Measurements from ENCODE around the gene SLC30A1. TPM values are rescaled to one million over a fixed set of nuclear protein-coding genes. Genes with fewer than 3 reads are reported as not detected.

The SLC30A1 gene
- polyA plus RNA-seq, 1 of the 3 experiments (the other 2 are of a cell fraction) = 6.9 TPM

- Histone ChIP-seq H3K4me1 (ENCODE audit: control insufficient read depth in 1 of 2, insufficient read depth in 2 of 2, low read depth in 1 of 2, low read length in 1 of 2) (peaks cover 9 to 17% of the 10 kb centered on the region in 2 experiments), H3K27ac (ENCODE audit: low read depth in 2 of 2, low read length in 1 of 2) (no peak overlapping the region), H3K9ac (no peak overlapping the region), H4K20me1 (ENCODE audit: insufficient read depth) (no peaks in the 10 kb centered on the region), H3K36me3 (replicated peaks in 1 of 2; ENCODE audit: control insufficient read depth in 1 of 2, insufficient read depth in 2 of 2, low read length in 1 of 2) (no peaks in the 10 kb centered on the region), H3K4me3 (ENCODE audit: low read depth in 2 of 2, low read length in 1 of 2) (no peak overlapping the region), H3K79me2 (ENCODE audit: insufficient read depth) (no peaks in the 10 kb centered on the region), H2AFZ (ENCODE audit: low read depth) (no peak overlapping the region), H3F3A (replicated peaks; ENCODE audit: insufficient read depth) (peaks cover 10% of the 10 kb centered on the region), H3K9me2 (no peaks in the 10 kb centered on the region), H3K4me2 (no peak overlapping the region), H3K9me3 (no peaks in the 10 kb centered on the region), H3K27me3 (ENCODE audit: insufficient read depth) (no peaks in the 10 kb centered on the region)
- DNase-seq = no peak
- TF ChIP-seq JUND (IDR thresholded peaks at IDR 0.05) (no peak), CHD2 (IDR thresholded peaks at IDR 0.05; ENCODE audit: low read length, partially characterized antibody) (no peak), USF1 (IDR thresholded peaks at IDR 0.05; ENCODE audit: borderline replicate concordance, low read depth) (no peak), RAD21 (IDR thresholded peaks at IDR 0.05; ENCODE audit: low read length) (no peak), CTCF (IDR thresholded peaks at IDR 0.05) (no peak), FOXJ3 (CRISPR knock-in tag; IDR thresholded peaks at IDR 0.05) (no peak), YY1 (IDR thresholded peaks at IDR 0.05; ENCODE audit: low read depth) (no peak), MEF2A (IDR thresholded peaks at IDR 0.05; ENCODE audit: borderline replicate concordance, low read depth) (no peak), USF2 (IDR thresholded peaks at IDR 0.05; ENCODE audit: borderline replicate concordance, low read depth, low read length) (no peak), IRF3 (IDR thresholded peaks at IDR 0.05; ENCODE audit: low read depth, low read length) (no peak), SMC3 (IDR thresholded peaks at IDR 0.05; ENCODE audit: low read depth, low read length) (no peak), TEAD4 (IDR thresholded peaks at IDR 0.05; ENCODE audit: borderline replicate concordance, insufficient read depth) (no peak), ZBTB33 (IDR thresholded peaks at IDR 0.05; ENCODE audit: borderline replicate concordance, low read depth) (no peak), GATA2 (CRISPR knock-in tag; IDR thresholded peaks at IDR 0.05) (no peak), MXI1 (IDR thresholded peaks at IDR 0.05; ENCODE audit: low read depth, low read length) (no peak), REST (IDR thresholded peaks at IDR 0.05; ENCODE audit: low read depth, low read length) (no peak)
- ChIA-PET POLR2A (no interaction called here), CTCF (interaction anchor here (1.3 kb wide), 1 partner anchor 85 kb away, joined by 6 read pairs; no protein-coding TSS in a partner anchor)
Observed at GRCh38 chr1:211599250-211599649, 20.3 kb upstream of the SLC30A1 start.

All from SK-N-SH (cell line).